ENCODE measurements around the gene TEX29. TPM values are rescaled to one million over a fixed set of nuclear protein-coding genes. Genes with fewer than 3 reads are reported as not detected.

The TEX29 gene
- total RNA-seq, 1 donor from 2014 or later = 2.9 TPM

GRCh38 chr13:111323950-111324651 lies 3.7 kb downstream of the TEX29 start:
- H3K36me3 ChIP-seq = no peaks in the 10 kb centered on the region
- H3K27ac ChIP-seq = no peak overlapping the region
- intact Hi-C loops (cut with DNase I) = no loop called here
- H3K27me3 ChIP-seq = no peaks in the 10 kb centered on the region
- no peaks in the 10 kb centered on the region for H3K4me1 ChIP-seq
- no peak for DNase-seq (ENCODE audit: extremely low spot score in 2 of 2)
- no peak overlapping the region for H3K4me3 ChIP-seq
- TF ChIP-seq POLR2AphosphoS5 (IDR thresholded peaks at IDR 0.05; ENCODE audit: insufficient read depth in 1 of 2, low read depth in 1 of 2) (no peak), POLR2A (IDR thresholded peaks at IDR 0.05) (no peak), CTCF (IDR thresholded peaks at IDR 0.05) (no peak)
- H3K9me3 ChIP-seq = no peaks in the 10 kb centered on the region

- H3K4me3 ChIP-seq = no peak overlapping the region
- no peaks in the 10 kb centered on the region for H3K9me3 ChIP-seq
- intact Hi-C loops (cut with DNase I) = no loop called here
- no peaks in the 10 kb centered on the region for H3K4me1 ChIP-seq
- no peaks in the 10 kb centered on the region for H3K36me3 ChIP-seq
- H3K27me3 ChIP-seq = no peaks in the 10 kb centered on the region
- H3K27ac ChIP-seq = no peak overlapping the region
- DNase-seq (ENCODE audit: extremely low spot score in 2 of 2) = no peak
- no peak for TF ChIP-seq POLR2A (IDR thresholded peaks at IDR 0.05)
- TF ChIP-seq POLR2AphosphoS5 (IDR thresholded peaks at IDR 0.05; ENCODE audit: insufficient read depth in 1 of 2, low read depth in 1 of 2) = no peak
- TF ChIP-seq CTCF (IDR thresholded peaks at IDR 0.05) = no peak
Observed at GRCh38 chr13:111324736-111325135, 4.3 kb downstream of the TEX29 start.

DNA sequence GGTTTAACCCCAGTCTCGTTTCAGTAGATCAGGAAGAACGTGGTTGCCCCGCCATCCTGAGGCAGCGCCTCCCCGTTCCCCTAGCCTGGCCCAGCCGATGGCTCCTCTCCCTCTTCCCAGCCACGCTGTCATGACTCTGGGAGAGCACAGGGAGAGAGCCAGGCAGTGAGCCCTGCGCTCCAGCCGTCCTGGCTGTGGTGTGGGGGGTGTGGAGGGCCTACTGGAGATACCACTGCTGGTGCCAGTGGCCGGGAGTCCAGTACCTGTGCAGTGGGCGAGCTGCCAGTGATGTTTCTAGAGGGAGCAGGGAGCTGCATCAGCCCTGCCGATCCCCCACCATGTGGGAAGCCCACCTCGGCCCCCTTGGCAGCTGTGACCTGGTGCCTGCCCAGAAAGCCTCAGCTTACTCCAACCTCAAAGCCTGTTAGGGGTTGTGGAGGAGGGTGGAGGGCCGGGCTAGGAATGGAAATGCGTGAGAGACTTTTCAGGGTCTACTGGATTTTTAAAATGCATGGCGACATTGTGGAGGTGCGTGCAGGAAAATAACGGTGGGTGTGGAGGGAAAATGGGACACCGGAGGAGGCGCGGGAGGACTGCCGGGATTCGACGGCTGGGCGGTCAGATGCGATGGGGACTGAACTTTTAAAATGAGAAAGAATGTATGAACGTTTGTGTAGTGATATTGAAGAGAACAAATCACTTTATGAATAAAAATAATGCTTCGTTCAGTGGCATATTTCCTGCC lies 4.9 kb downstream of the TEX29 start:
- Histone ChIP-seq H3K36me3 (no peaks in the 10 kb centered on the region), H3K27ac (no peak overlapping the region), H3K9me3 (no peaks in the 10 kb centered on the region), H3K4me3 (no peak overlapping the region), H3K27me3 (no peaks in the 10 kb centered on the region), H3K4me1 (no peaks in the 10 kb centered on the region)
- DNase-seq (ENCODE audit: extremely low spot score in 2 of 2) = no peak
- intact Hi-C loops (cut with DNase I) = no loop called here
- TF ChIP-seq POLR2AphosphoS5 (IDR thresholded peaks at IDR 0.05; ENCODE audit: insufficient read depth in 1 of 2, low read depth in 1 of 2) (no peak), POLR2A (IDR thresholded peaks at IDR 0.05) (no peak), CTCF (IDR thresholded peaks at IDR 0.05) (no peak)

DNA sequence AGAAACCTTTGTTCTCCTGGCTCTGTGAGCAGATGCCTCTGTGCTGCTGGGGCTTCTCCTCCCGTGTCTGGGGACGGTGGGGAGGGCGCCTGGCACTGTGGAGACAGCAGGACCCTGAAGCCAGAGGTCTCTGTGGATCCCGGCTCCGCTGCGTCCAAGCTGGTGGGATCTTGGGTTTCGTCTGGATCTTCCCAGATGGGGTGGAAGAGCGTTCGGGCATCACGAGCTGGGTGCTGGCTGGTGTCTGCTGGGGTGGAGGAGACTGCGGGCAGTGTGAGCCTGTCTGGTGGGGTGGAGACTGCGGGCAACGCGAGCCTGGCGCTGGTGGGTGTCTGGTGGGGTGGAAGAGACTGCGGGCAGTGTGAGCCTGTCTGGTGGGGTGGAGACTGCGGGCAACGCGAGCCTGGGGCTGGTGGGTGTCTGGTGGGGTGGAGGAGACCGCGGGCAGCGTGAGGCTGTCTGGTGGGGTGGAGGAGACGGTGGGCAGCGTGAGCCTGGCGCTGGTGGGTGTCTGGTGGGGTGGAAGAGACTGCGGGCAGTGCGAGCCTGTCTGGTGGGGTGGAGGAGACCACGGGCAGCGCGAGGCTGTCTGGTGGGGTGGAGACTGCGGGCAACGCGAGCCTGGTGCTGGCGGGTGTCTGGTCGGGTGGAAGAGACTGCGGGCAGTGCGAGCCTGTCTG lies 5.6 kb downstream of the TEX29 start:
- no peak for TF ChIP-seq POLR2AphosphoS5 (IDR thresholded peaks at IDR 0.05; ENCODE audit: insufficient read depth in 1 of 2, low read depth in 1 of 2)
- TF ChIP-seq POLR2A (IDR thresholded peaks at IDR 0.05) = no peak
- no peak for TF ChIP-seq CTCF (IDR thresholded peaks at IDR 0.05)
- Histone ChIP-seq H3K9me3 (no peaks in the 10 kb centered on the region), H3K36me3 (no peaks in the 10 kb centered on the region), H3K27me3 (no peaks in the 10 kb centered on the region), H3K4me3 (no peak overlapping the region), H3K4me1 (no peaks in the 10 kb centered on the region), H3K27ac (no peak overlapping the region)
- no peak for DNase-seq (ENCODE audit: extremely low spot score in 2 of 2)
- intact Hi-C loops (cut with DNase I) = no loop called here
